Mesothelial cell of epicardium (in vitro differentiated cells): ENCODE measurements around the gene CLVS2. TPM values are rescaled to one million over a fixed set of nuclear protein-coding genes. Genes with fewer than 3 reads are reported as not detected.
A peak's percentile ranks its signal among the peaks of the same experiment; 100 is the strongest.

Experiments used
- DNase-seq, 2 experiments: peaks; one replicate each; pipeline ENCODE4 v3.0.0; 2021; ENCODE audit warnings: low spot score in 2 of 2; ENCODE audit not compliant: unreplicated experiment in 2 of 2
- H3K27ac Mint-ChIP-seq: 2 replicates; pipeline ENCODE4 v1.8.0; 2021; ENCODE audit warnings: mixed read lengths
- H3K27me3 Mint-ChIP-seq: 2 replicates; pipeline ENCODE4 v1.8.0; 2021; ENCODE audit warnings: low read depth, mixed read lengths
- H3K36me3 Mint-ChIP-seq: 2 replicates; pipeline ENCODE4 v1.8.0; 2021; ENCODE audit warnings: mixed read lengths
- H3K4me1 Mint-ChIP-seq: 2 replicates; pipeline ENCODE4 v1.8.0; 2021; ENCODE audit warnings: mixed read lengths
- H3K4me3 Mint-ChIP-seq: 2 replicates; pipeline ENCODE4 v1.8.0; 2021; ENCODE audit warnings: mild to moderate bottlenecking, moderate library complexity, mixed read lengths
- H3K9me3 Mint-ChIP-seq: 2 replicates; pipeline ENCODE4 v1.8.0; 2021; ENCODE audit warnings: mixed read lengths
- CTCF ChIP-seq: fragments of 200-600 bp; sonication (generic); IDR thresholded peaks from one replicate; pipeline ENCODE4 v1.5.0; 2021; ENCODE audit warnings: antibody characterized with exemption; ENCODE audit not compliant: unreplicated experiment
- total RNA-seq: library from RNA; stranded (reverse); gene quantifications from 3 replicates; pipeline ENCODE4 v1.2.1, GENCODE V29; 2021

CLVS2 gene
- 0.11 to 0.27 TPM (median 0.24 TPM) in 3 replicates for total RNA-seq

- peaks cover 92% of the 10 kb centered on the region for H3K27me3 Mint-ChIP-seq
- no peak for TF ChIP-seq CTCF
- H3K4me3 Mint-ChIP-seq: peak within 1 kb of the TSS; percentile 59
- H3K27ac Mint-ChIP-seq: no peak within 1 kb of the TSS
- H3K4me1 Mint-ChIP-seq: peaks cover 13% of the 10 kb centered on the region
- no peaks in the 10 kb centered on the region for H3K9me3 Mint-ChIP-seq
- DNase-seq: peak; percentile 21 to 58
- H3K36me3 Mint-ChIP-seq: no peaks in the 10 kb centered on the region
These were observed at the start of gene CLVS2 for GRCh38 chr6:122995921-122996793. Gene CLVS2 (plus strand): TSS chr6:122996235. CDS start chr6:122997778, 1,543 bp downstream.

- H3K4me3 Mint-ChIP-seq: no peak overlapping the region
- H3K36me3 Mint-ChIP-seq: no peaks in the 10 kb centered on the region
- H3K27ac Mint-ChIP-seq: no peak overlapping the region
- H3K9me3 Mint-ChIP-seq: peaks cover 10% of the 10 kb centered on the region
- no peaks in the 10 kb centered on the region for H3K4me1 Mint-ChIP-seq
- no peak for TF ChIP-seq CTCF
- no peak for DNase-seq
- peaks cover 5% of the 10 kb centered on the region for H3K27me3 Mint-ChIP-seq
These were observed 48.7 kb upstream of the CLVS2 start for GRCh38 chr6:122947355-122947754.

DNA sequence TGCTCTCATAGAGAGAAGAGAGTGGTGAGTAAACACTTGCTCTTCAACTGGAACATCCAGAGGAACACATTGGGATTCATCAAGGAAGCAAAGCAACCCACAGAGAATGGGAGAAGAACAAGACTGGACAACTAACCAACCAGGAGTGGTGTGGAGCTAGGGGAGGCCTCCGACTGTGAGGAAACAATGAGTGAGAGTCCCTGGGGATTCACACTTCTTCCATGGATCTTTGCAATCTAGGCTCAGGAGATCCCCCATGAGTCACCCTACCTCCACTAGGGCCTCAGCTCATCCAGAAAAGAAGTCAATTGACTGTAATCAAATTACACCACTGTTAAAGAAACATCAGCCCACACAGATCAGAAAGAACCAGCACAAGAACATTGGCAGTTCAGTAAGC is 42.3 kb upstream of the CLVS2 start:
- DNase-seq: no peak
- no peak for TF ChIP-seq CTCF
- Mint-ChIP-seq H3K9me3 (peaks cover 51% of the 10 kb centered on the region), H3K27ac (no peak overlapping the region), H3K4me1 (no peaks in the 10 kb centered on the region), H3K36me3 (no peaks in the 10 kb centered on the region), H3K27me3 (no peaks in the 10 kb centered on the region), H3K4me3 (no peak overlapping the region)

- no peak for DNase-seq
- Mint-ChIP-seq H3K36me3 (no peaks in the 10 kb centered on the region), H3K27me3 (no peaks in the 10 kb centered on the region), H3K4me1 (no peaks in the 10 kb centered on the region), H3K27ac (no peak overlapping the region), H3K9me3 (peaks cover 74% of the 10 kb centered on the region), H3K4me3 (no peak overlapping the region)
- no peak for TF ChIP-seq CTCF
These were observed 39.7 kb upstream of the CLVS2 start for GRCh38 chr6:122956376-122956775.

DNA sequence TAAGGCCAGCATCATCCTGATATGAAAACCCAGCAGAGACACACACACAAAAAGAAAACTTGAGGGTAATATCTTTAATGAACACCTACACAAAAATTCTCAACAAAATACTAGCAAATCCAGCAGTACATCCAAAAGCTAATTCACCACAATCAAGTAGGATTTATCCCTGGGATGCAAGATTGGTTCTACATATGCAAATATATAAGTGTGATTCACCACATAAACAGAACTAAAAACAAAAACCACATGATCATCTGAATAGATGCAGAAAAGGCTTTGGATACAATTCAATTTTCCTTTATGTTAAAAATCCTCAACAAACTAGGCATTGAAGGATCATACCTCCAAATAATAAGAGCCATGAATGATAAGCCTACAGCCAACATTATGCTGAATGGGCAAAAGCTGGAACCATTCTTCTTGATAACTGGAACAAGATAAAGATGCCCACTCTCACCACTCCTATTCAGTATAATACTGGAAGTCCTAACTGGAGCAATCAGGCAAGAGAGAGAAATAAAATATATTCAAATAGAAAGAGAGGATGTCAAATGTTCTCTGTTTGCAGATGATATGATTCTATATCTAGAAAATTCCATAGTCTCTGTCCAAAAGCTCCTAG is 33.9 kb upstream of the CLVS2 start:
- no peak for DNase-seq
- Mint-ChIP-seq H3K27ac (no peak overlapping the region), H3K36me3 (no peaks in the 10 kb centered on the region), H3K27me3 (peaks cover 6% of the 10 kb centered on the region), H3K9me3 (peaks cover 60% of the 10 kb centered on the region), H3K4me3 (no peak overlapping the region), H3K4me1 (no peaks in the 10 kb centered on the region)
- TF ChIP-seq CTCF: no peak
